Measurements from ENCODE around the gene MUC21. TPM values are rescaled to one million over a fixed set of nuclear protein-coding genes. Genes with fewer than 3 reads are reported as not detected.

The MUC21 gene
- polyA plus RNA-seq, 3 donors = not detected

DNA sequence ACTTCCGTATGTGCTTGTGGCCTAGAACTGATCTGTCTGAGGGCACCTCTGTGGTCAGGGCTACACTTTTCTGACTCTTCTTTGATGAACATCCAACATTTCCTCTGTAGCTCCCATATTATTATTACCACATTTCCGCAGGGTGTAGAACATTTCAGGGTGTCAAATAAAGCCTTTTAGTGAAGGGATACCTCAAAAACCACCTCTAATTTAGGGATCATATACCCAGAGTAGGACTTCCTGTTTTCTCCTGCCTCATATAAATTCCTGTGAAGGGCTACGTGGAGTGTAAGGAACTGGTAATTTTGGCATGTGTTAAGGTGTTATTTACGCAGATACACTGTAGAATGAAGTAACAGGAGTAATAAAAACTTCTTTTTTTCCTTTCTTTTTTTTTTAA is 21.3 kb downstream of the MUC21 start:
- Mint-ChIP-seq H3K9me3 (peaks cover 0 to 7% (median 0%) of the 10 kb centered on the region in 7 donors), H3K4me1 (no peaks in the 10 kb centered on the region), H3K27ac (no peak overlapping the region), H3K36me3 (no peaks in the 10 kb centered on the region), H3K4me3 (no peak overlapping the region), H3K27me3 (ENCODE audit: low read depth in 3 of 3) (peaks cover 4 to 9% (median 6%) of the 10 kb centered on the region in 3 donors)
- intact Hi-C loops (cut with micrococcal nuclease) = no loop called here
- H3K4me3 ChIP-seq (replicated peaks in 1 of 3; ENCODE audit: low read depth in 2 of 3, low read length in 3 of 3) = no peak overlapping the region
- no peak overlapping the region for H2AFZ ChIP-seq (ENCODE audit: insufficient read depth, low read depth, low read length, poor library complexity, severe bottlenecking)
- no peaks in the 10 kb centered on the region for H3K4me1 ChIP-seq (ENCODE audit: control insufficient read depth in 1 of 2, insufficient read depth in 2 of 2, low read length in 2 of 2)
- 83% methylated on average over 1 of the region's 4 CpGs for WGBS (ENCODE audit: insufficient coverage)
- H3K36me3 ChIP-seq (replicated peaks in 1 of 2; ENCODE audit: control insufficient read depth in 1 of 2, insufficient read depth in 2 of 2, low read length in 2 of 2) = no peaks in the 10 kb centered on the region
- H3K9ac ChIP-seq (ENCODE audit: insufficient read depth, low read length, poor library complexity, severe bottlenecking) = no peak overlapping the region
- H4K20me1 ChIP-seq (ENCODE audit: insufficient read depth, low read length) = no peaks in the 10 kb centered on the region
- H3K79me2 ChIP-seq (ENCODE audit: insufficient read depth, low read length) = no peaks in the 10 kb centered on the region
- no peaks in the 10 kb centered on the region for H3K27me3 ChIP-seq (ENCODE audit: control insufficient read depth in 2 of 2, insufficient read depth in 2 of 2, low read length in 2 of 2)
- no peak for DNase-seq
- TF ChIP-seq, protein P1, sequence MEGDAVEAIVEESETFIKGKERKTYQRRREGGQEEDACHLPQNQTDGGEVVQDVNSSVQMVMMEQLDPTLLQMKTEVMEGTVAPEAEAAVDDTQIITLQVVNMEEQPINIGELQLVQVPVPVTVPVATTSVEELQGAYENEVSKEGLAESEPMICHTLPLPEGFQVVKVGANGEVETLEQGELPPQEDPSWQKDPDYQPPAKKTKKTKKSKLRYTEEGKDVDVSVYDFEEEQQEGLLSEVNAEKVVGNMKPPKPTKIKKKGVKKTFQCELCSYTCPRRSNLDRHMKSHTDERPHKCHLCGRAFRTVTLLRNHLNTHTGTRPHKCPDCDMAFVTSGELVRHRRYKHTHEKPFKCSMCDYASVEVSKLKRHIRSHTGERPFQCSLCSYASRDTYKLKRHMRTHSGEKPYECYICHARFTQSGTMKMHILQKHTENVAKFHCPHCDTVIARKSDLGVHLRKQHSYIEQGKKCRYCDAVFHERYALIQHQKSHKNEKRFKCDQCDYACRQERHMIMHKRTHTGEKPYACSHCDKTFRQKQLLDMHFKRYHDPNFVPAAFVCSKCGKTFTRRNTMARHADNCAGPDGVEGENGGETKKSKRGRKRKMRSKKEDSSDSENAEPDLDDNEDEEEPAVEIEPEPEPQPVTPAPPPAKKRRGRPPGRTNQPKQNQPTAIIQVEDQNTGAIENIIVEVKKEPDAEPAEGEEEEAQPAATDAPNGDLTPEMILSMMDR (IDR thresholded peaks at IDR 0.05) = no peak
- H3K27ac ChIP-seq (ENCODE audit: low read depth in 1 of 2, low read length in 2 of 2) = no peak overlapping the region
- H3K4me2 ChIP-seq (replicated peaks; ENCODE audit: extremely low read depth, low read length, poor library complexity, severe bottlenecking) = no peak overlapping the region
- H3K9me3 ChIP-seq (replicated peaks in 1 of 2; ENCODE audit: control insufficient read depth in 1 of 2, insufficient read depth in 1 of 2, low read length in 2 of 2) = no peaks in the 10 kb centered on the region

DNA sequence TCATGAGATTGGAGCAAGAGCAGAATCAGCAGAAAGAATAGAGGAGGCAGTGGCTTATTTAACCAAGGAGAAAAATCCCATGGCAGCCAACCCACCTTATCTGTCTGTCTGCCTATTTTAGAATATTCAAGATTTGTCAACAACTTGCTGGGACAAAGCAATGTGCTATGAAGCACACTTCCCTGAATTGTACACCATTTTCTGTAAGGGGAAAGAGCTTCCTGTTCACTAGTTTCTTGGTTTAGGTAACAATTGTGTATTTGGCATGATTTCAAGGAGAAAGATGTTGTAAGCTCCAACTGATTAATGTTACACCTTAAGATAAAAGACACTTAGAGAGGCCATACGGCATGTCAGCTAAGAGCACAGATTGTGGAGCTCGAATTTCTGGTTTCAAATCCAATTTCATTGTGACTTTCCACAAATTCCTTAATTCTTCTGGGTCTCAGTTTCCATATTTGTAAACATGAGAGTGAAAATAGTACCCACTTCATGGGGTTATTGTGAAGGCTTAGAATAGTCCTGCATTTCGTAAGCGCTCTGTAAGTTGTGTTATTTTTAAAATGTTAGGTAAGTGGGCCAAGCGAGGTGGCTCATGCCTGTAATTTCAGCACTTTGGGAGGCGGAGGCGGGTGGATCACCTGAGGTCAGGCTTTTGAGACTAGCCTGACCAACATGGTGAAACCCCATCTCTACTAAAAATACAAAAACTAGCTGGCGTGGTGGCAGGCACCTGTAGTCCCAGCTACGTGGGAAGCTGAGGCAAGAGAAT is 21.9 kb downstream of the MUC21 start:
- intact Hi-C loops (cut with micrococcal nuclease) = no loop called here
- Histone ChIP-seq H3K36me3 (replicated peaks in 1 of 2; ENCODE audit: control insufficient read depth in 1 of 2, insufficient read depth in 2 of 2, low read length in 2 of 2) (no peaks in the 10 kb centered on the region), H3K4me2 (replicated peaks; ENCODE audit: extremely low read depth, low read length, poor library complexity, severe bottlenecking) (no peak overlapping the region), H3K4me1 (ENCODE audit: control insufficient read depth in 1 of 2, insufficient read depth in 2 of 2, low read length in 2 of 2) (no peaks in the 10 kb centered on the region), H3K4me3 (replicated peaks in 1 of 3; ENCODE audit: low read depth in 2 of 3, low read length in 3 of 3) (no peak overlapping the region), H3K79me2 (ENCODE audit: insufficient read depth, low read length) (no peaks in the 10 kb centered on the region), H3K27me3 (ENCODE audit: control insufficient read depth in 2 of 2, insufficient read depth in 2 of 2, low read length in 2 of 2) (no peaks in the 10 kb centered on the region), H3K9ac (ENCODE audit: insufficient read depth, low read length, poor library complexity, severe bottlenecking) (no peak overlapping the region), H3K27ac (ENCODE audit: low read depth in 1 of 2, low read length in 2 of 2) (no peak overlapping the region), H2AFZ (ENCODE audit: insufficient read depth, low read depth, low read length, poor library complexity, severe bottlenecking) (no peak overlapping the region), H4K20me1 (ENCODE audit: insufficient read depth, low read length) (no peaks in the 10 kb centered on the region), H3K9me3 (replicated peaks in 1 of 2; ENCODE audit: control insufficient read depth in 1 of 2, insufficient read depth in 1 of 2, low read length in 2 of 2) (no peaks in the 10 kb centered on the region)
- Mint-ChIP-seq H3K27ac (no peak overlapping the region), H3K4me3 (no peak overlapping the region), H3K36me3 (no peaks in the 10 kb centered on the region), H3K27me3 (ENCODE audit: low read depth in 3 of 3) (peaks cover 4 to 9% (median 7%) of the 10 kb centered on the region in 3 donors), H3K9me3 (peaks cover 0 to 7% (median 0%) of the 10 kb centered on the region in 7 donors), H3K4me1 (no peaks in the 10 kb centered on the region)
- TF ChIP-seq, protein P1 (IDR thresholded peaks at IDR 0.05) = no peak
- DNase-seq = no peak
- 100% methylated on average over 1 of the region's 9 CpGs for WGBS (ENCODE audit: insufficient coverage)
